Measurements from ENCODE around the gene PHLDB2.
A peak's percentile ranks its signal among the peaks of the same experiment; 100 is the strongest.

PHLDB2 gene

GRCh38 chr3:111936967-111937366 is 77.9 kb downstream of the PHLDB2 start:
- Histone ChIP-seq H3K27me3 (ENCODE audit: control insufficient read depth in 1 of 2, insufficient read depth in 1 of 2, low read length in 2 of 2) (no peaks in the 10 kb centered on the region), H2BK12ac (ENCODE audit: low read length in 2 of 2) (no peak overlapping the region), H3K4ac (ENCODE audit: low read depth in 1 of 2, low read length in 2 of 2) (no peak overlapping the region), H2AK5ac (ENCODE audit: low read length, severe bottlenecking) (no peak overlapping the region), H4K8ac (ENCODE audit: low read length) (no peak overlapping the region), H2BK15ac (ENCODE audit: low read depth, poor library complexity, severe bottlenecking) (no peak overlapping the region), H3K36me3 (ENCODE audit: control insufficient read depth in 1 of 2, insufficient read depth in 2 of 2, low read depth in 1 of 2, low read length in 2 of 2) (peaks cover 4 to 66% of the 10 kb centered on the region in 2 experiments), H3K4me1 (ENCODE audit: control insufficient read depth, insufficient read depth, low read depth, low read length) (peaks cover 5% of the 10 kb centered on the region), H3K14ac (ENCODE audit: low read length in 2 of 2) (no peak overlapping the region), H2BK5ac (ENCODE audit: low read depth, low read length, poor library complexity, severe bottlenecking) (no peak overlapping the region), H4K91ac (ENCODE audit: low read length) (no peak overlapping the region), H3K9ac (ENCODE audit: low read length) (peak overlapping the region; percentile 78), H3K9me3 (ENCODE audit: control insufficient read depth, low read length) (no peaks in the 10 kb centered on the region), H2BK120ac (ENCODE audit: low read depth, low read length) (no peak overlapping the region), H3K4me3 (ENCODE audit: insufficient read depth in 1 of 2, low read depth in 1 of 2, low read length in 2 of 2) (no peak overlapping the region), H3K79me1 (replicated peaks; ENCODE audit: low read length, poor library complexity, severe bottlenecking) (peaks cover 13% of the 10 kb centered on the region), H3K27ac (ENCODE audit: low read length, poor library complexity, severe bottlenecking) (peak overlapping the region; percentile 90), H3K4me2 (ENCODE audit: low read length, poor library complexity, severe bottlenecking) (no peak overlapping the region), H3K23ac (ENCODE audit: low read length in 2 of 2) (no peak overlapping the region), H3K18ac (ENCODE audit: low read depth in 1 of 2, low read length in 2 of 2) (no peak overlapping the region), H2AFZ (ENCODE audit: low read depth, low read length) (no peak overlapping the region)
- WGBS = no CpG with 5 or more reads among the region's 1 CpG
- peak; percentile 66 for DNase-seq

GRCh38 chr3:111937871-111938270 is 78.8 kb downstream of the PHLDB2 start:
- Histone ChIP-seq H3K36me3 (ENCODE audit: control insufficient read depth in 1 of 2, insufficient read depth in 2 of 2, low read depth in 1 of 2, low read length in 2 of 2) (peaks cover 4 to 66% of the 10 kb centered on the region in 2 experiments), H3K79me1 (replicated peaks; ENCODE audit: low read length, poor library complexity, severe bottlenecking) (peaks cover 8% of the 10 kb centered on the region), H3K4me3 (ENCODE audit: insufficient read depth in 1 of 2, low read depth in 1 of 2, low read length in 2 of 2) (no peak overlapping the region), H3K14ac (ENCODE audit: low read length in 2 of 2) (no peak overlapping the region), H4K91ac (ENCODE audit: low read length) (no peak overlapping the region), H3K18ac (ENCODE audit: low read depth in 1 of 2, low read length in 2 of 2) (no peak overlapping the region), H2BK15ac (ENCODE audit: low read depth, poor library complexity, severe bottlenecking) (no peak overlapping the region), H2BK5ac (ENCODE audit: low read depth, low read length, poor library complexity, severe bottlenecking) (no peak overlapping the region), H3K23ac (ENCODE audit: low read length in 2 of 2) (no peak overlapping the region), H3K27ac (ENCODE audit: low read length, poor library complexity, severe bottlenecking) (peak overlapping the region; percentile 38), H3K9ac (ENCODE audit: low read length) (no peak overlapping the region), H4K8ac (ENCODE audit: low read length) (no peak overlapping the region), H3K4me2 (ENCODE audit: low read length, poor library complexity, severe bottlenecking) (no peak overlapping the region), H2AK5ac (ENCODE audit: low read length, severe bottlenecking) (no peak overlapping the region), H3K9me3 (ENCODE audit: control insufficient read depth, low read length) (no peaks in the 10 kb centered on the region), H3K27me3 (ENCODE audit: control insufficient read depth in 1 of 2, insufficient read depth in 1 of 2, low read length in 2 of 2) (no peaks in the 10 kb centered on the region), H3K4ac (ENCODE audit: low read depth in 1 of 2, low read length in 2 of 2) (no peak overlapping the region), H2AFZ (ENCODE audit: low read depth, low read length) (no peak overlapping the region), H3K4me1 (ENCODE audit: control insufficient read depth, insufficient read depth, low read depth, low read length) (peaks cover 5% of the 10 kb centered on the region), H2BK120ac (ENCODE audit: low read depth, low read length) (no peak overlapping the region), H2BK12ac (ENCODE audit: low read length in 2 of 2) (no peak overlapping the region)
- no peak for DNase-seq

- Histone ChIP-seq H3K4ac (ENCODE audit: low read depth in 1 of 2, low read length in 2 of 2) (no peak overlapping the region), H4K8ac (ENCODE audit: low read length) (no peak overlapping the region), H3K79me1 (replicated peaks; ENCODE audit: low read length, poor library complexity, severe bottlenecking) (peaks cover 5% of the 10 kb centered on the region), H2BK12ac (ENCODE audit: low read length in 2 of 2) (no peak overlapping the region), H3K9ac (ENCODE audit: low read length) (no peak overlapping the region), H3K18ac (ENCODE audit: low read depth in 1 of 2, low read length in 2 of 2) (no peak overlapping the region), H3K27me3 (ENCODE audit: control insufficient read depth in 1 of 2, insufficient read depth in 1 of 2, low read length in 2 of 2) (no peaks in the 10 kb centered on the region), H3K36me3 (ENCODE audit: control insufficient read depth in 1 of 2, insufficient read depth in 2 of 2, low read depth in 1 of 2, low read length in 2 of 2) (peaks cover 4 to 64% of the 10 kb centered on the region in 2 experiments), H2BK5ac (ENCODE audit: low read depth, low read length, poor library complexity, severe bottlenecking) (no peak overlapping the region), H2AFZ (ENCODE audit: low read depth, low read length) (no peak overlapping the region), H3K23ac (ENCODE audit: low read length in 2 of 2) (no peak overlapping the region), H2BK120ac (ENCODE audit: low read depth, low read length) (no peak overlapping the region), H2BK15ac (ENCODE audit: low read depth, poor library complexity, severe bottlenecking) (no peak overlapping the region), H3K9me3 (ENCODE audit: control insufficient read depth, low read length) (no peaks in the 10 kb centered on the region), H3K4me3 (ENCODE audit: insufficient read depth in 1 of 2, low read depth in 1 of 2, low read length in 2 of 2) (no peak overlapping the region), H4K91ac (ENCODE audit: low read length) (no peak overlapping the region), H2AK5ac (ENCODE audit: low read length, severe bottlenecking) (no peak overlapping the region), H3K4me2 (ENCODE audit: low read length, poor library complexity, severe bottlenecking) (no peak overlapping the region), H3K14ac (ENCODE audit: low read length in 2 of 2) (no peak overlapping the region), H3K4me1 (ENCODE audit: control insufficient read depth, insufficient read depth, low read depth, low read length) (peaks cover 5% of the 10 kb centered on the region), H3K27ac (ENCODE audit: low read length, poor library complexity, severe bottlenecking) (no peak overlapping the region)
- 95% methylated on average over 2 of the region's 2 CpGs for WGBS
- no peak for DNase-seq
Observed at GRCh38 chr3:111939873-111940272, 80.8 kb downstream of the PHLDB2 start.

- WGBS = 80% methylated on average over 1 of the region's 2 CpGs
- H3K4me2 ChIP-seq (ENCODE audit: low read length, poor library complexity, severe bottlenecking) = no peak overlapping the region
Observed at GRCh38 chr3:111943533-111943932, 84.5 kb downstream of the PHLDB2 start.

More at GRCh38 chr3:111943533-111943932, 84.5 kb downstream of the PHLDB2 start:
- H2BK15ac ChIP-seq (ENCODE audit: low read depth, poor library complexity, severe bottlenecking) = no peak overlapping the region
- H3K9me3 ChIP-seq (ENCODE audit: control insufficient read depth, low read length) = no peaks in the 10 kb centered on the region
- no peak overlapping the region for H2BK120ac ChIP-seq (ENCODE audit: low read depth, low read length)
- no peaks in the 10 kb centered on the region for H3K4me1 ChIP-seq (ENCODE audit: control insufficient read depth, insufficient read depth, low read depth, low read length)
- H3K18ac ChIP-seq (ENCODE audit: low read depth in 1 of 2, low read length in 2 of 2) = no peak overlapping the region
- H3K79me1 ChIP-seq (replicated peaks; ENCODE audit: low read length, poor library complexity, severe bottlenecking) = peaks cover 8% of the 10 kb centered on the region
- H3K4me3 ChIP-seq (ENCODE audit: insufficient read depth in 1 of 2, low read depth in 1 of 2, low read length in 2 of 2) = no peak overlapping the region
- H3K27me3 ChIP-seq (ENCODE audit: control insufficient read depth in 1 of 2, insufficient read depth in 1 of 2, low read length in 2 of 2) = no peaks in the 10 kb centered on the region
- no peak overlapping the region for H2AFZ ChIP-seq (ENCODE audit: low read depth, low read length)
- no peak overlapping the region for H4K91ac ChIP-seq (ENCODE audit: low read length)
- no peak overlapping the region for H3K23ac ChIP-seq (ENCODE audit: low read length in 2 of 2)
- H3K36me3 ChIP-seq (ENCODE audit: control insufficient read depth in 1 of 2, insufficient read depth in 2 of 2, low read depth in 1 of 2, low read length in 2 of 2) = peaks cover 4 to 86% of the 10 kb centered on the region in 2 experiments
- no peak overlapping the region for H3K14ac ChIP-seq (ENCODE audit: low read length in 2 of 2)
- no peak overlapping the region for H3K4ac ChIP-seq (ENCODE audit: low read depth in 1 of 2, low read length in 2 of 2)
- H3K27ac ChIP-seq (ENCODE audit: low read length, poor library complexity, severe bottlenecking) = no peak overlapping the region
- H2BK5ac ChIP-seq (ENCODE audit: low read depth, low read length, poor library complexity, severe bottlenecking) = no peak overlapping the region
- no peak overlapping the region for H4K8ac ChIP-seq (ENCODE audit: low read length)
- no peak for DNase-seq
- no peak overlapping the region for H2BK12ac ChIP-seq (ENCODE audit: low read length in 2 of 2)
- no peak overlapping the region for H3K9ac ChIP-seq (ENCODE audit: low read length)
- no peak overlapping the region for H2AK5ac ChIP-seq (ENCODE audit: low read length, severe bottlenecking)
